ENCODE measurements around the gene ARG2.

DNA sequence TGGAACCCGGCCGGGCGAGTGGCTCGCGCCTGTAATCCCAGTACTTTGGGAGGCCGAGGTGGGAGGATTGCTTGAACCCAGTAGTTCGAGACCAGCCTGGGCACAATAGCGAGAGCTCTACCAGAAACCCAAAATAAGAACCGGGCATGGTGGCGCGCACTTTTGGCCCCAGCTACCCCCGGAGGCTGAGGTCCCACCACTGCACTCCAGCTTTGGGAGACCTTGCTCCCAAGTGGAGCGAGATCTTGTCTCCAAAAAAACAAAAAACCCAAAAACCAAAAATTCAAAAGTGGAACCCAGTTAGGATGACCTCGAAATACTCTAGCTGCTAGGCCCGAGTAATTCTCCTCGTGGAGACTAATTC lies 55.5 kb downstream of the ARG2 start:
- TF ChIP-seq CTCF (IDR thresholded peaks at IDR 0.05) (no peak), POLR2A (IDR thresholded peaks at IDR 0.05) (no peak)
